ENCODE measurements around the gene LACRT. TPM values are rescaled to one million over a fixed set of nuclear protein-coding genes. Genes with fewer than 3 reads are reported as not detected.

The LACRT gene
- total RNA-seq, 1 donor from 2014 or later, result not detected

- Mint-ChIP-seq H3K4me3 (ENCODE audit: low read depth) (no peak overlapping the region), H3K36me3 (ENCODE audit: insufficient read depth) (peaks cover 5% of the 10 kb centered on the region), H3K27me3 (peaks cover 43% of the 10 kb centered on the region), H3K27ac (no peak overlapping the region), H3K9me3 (ENCODE audit: low read depth) (no peaks in the 10 kb centered on the region), H3K4me1 (ENCODE audit: low read depth) (peaks cover 18% of the 10 kb centered on the region)
- no peak for DNase-seq (ENCODE audit: low spot score, unreplicated experiment)
- TF ChIP-seq, protein P1, sequence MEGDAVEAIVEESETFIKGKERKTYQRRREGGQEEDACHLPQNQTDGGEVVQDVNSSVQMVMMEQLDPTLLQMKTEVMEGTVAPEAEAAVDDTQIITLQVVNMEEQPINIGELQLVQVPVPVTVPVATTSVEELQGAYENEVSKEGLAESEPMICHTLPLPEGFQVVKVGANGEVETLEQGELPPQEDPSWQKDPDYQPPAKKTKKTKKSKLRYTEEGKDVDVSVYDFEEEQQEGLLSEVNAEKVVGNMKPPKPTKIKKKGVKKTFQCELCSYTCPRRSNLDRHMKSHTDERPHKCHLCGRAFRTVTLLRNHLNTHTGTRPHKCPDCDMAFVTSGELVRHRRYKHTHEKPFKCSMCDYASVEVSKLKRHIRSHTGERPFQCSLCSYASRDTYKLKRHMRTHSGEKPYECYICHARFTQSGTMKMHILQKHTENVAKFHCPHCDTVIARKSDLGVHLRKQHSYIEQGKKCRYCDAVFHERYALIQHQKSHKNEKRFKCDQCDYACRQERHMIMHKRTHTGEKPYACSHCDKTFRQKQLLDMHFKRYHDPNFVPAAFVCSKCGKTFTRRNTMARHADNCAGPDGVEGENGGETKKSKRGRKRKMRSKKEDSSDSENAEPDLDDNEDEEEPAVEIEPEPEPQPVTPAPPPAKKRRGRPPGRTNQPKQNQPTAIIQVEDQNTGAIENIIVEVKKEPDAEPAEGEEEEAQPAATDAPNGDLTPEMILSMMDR (IDR thresholded peaks at IDR 0.05; ENCODE audit: unreplicated experiment), result no peak
These were observed 50.6 kb downstream of the LACRT start for GRCh38 chr12:54584128-54584527.

DNA sequence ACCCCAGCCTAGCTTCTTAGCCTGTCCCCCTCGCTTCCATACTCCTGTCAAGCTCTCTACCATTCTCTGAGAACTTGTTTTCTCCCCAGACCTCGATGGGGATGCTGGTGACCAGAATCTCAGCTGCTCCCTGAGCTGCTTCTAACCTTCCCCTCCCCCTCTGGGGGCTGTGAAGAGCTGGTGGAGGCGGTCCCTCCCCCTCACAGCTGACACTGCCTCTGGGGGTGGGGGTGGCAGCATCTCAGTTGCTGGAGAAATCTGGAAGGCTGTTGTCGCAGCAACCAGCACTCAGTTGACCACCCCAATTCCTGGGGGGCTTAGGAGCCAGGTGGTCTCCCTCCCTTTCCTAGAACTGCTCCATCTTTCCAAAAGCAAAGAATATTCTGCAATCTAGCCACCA lies 51.0 kb downstream of the LACRT start:
- Mint-ChIP-seq H3K27me3 (peaks cover 42% of the 10 kb centered on the region), H3K36me3 (ENCODE audit: insufficient read depth) (peaks cover 5% of the 10 kb centered on the region), H3K4me1 (ENCODE audit: low read depth) (peaks cover 18% of the 10 kb centered on the region)

GRCh38 chr12:54581412-54581811 lies 53.3 kb downstream of the LACRT start:
- Mint-ChIP-seq H3K4me3 (ENCODE audit: low read depth) (no peak overlapping the region), H3K36me3 (ENCODE audit: insufficient read depth) (peaks cover 5% of the 10 kb centered on the region), H3K9me3 (ENCODE audit: low read depth) (no peaks in the 10 kb centered on the region), H3K4me1 (ENCODE audit: low read depth) (peaks cover 5% of the 10 kb centered on the region), H3K27me3 (peaks cover 37% of the 10 kb centered on the region), H3K27ac (no peak overlapping the region)
- TF ChIP-seq, protein P1 (IDR thresholded peaks at IDR 0.05; ENCODE audit: unreplicated experiment), result no peak
- DNase-seq (ENCODE audit: low spot score, unreplicated experiment), result no peak

More for the DNA sequence above, 51.0 kb downstream of the LACRT start:
- H3K27ac Mint-ChIP-seq, result no peak overlapping the region
- H3K4me3 Mint-ChIP-seq (ENCODE audit: low read depth), result no peak overlapping the region
- no peaks in the 10 kb centered on the region for H3K9me3 Mint-ChIP-seq (ENCODE audit: low read depth)
- TF ChIP-seq, protein P1 (IDR thresholded peaks at IDR 0.05; ENCODE audit: unreplicated experiment), result no peak
- no peak for DNase-seq (ENCODE audit: low spot score, unreplicated experiment)

Other genes starting within 250 kb of the LACRT start
- 32.2 and 37.8 TPM in 2 replicates for gene ITGA5, start 215.6 kb downstream of the LACRT start, total RNA-seq
- gene GTSF1, start 161.3 kb downstream of the LACRT start, total RNA-seq, result not detected in 2 replicates
- gene NCKAP1L, start 137.1 kb downstream of the LACRT start, total RNA-seq, result not detected in 2 replicates
- 0.71 and 0.81 TPM in 2 replicates for gene PDE1B, start 85.3 kb downstream of the LACRT start, total RNA-seq
- gene PPP1R1A, start 46.2 kb downstream of the LACRT start, total RNA-seq, result 22.1 and 22.3 TPM in 2 replicates
- gene DCD, start 13.5 kb upstream of the LACRT start, total RNA-seq, result not detected in 2 replicates
- gene MUCL1, start 219.6 kb upstream of the LACRT start, total RNA-seq, result not detected in 2 replicates